CD4-positive, alpha-beta memory T cell (primary cell): Measurements from ENCODE around the gene KIRREL2. TPM values are rescaled to one million over a fixed set of nuclear protein-coding genes. Genes with fewer than 3 reads are reported as not detected.

Experiments
- polyA plus RNA-seq, 2 donors: library from polyadenylated mRNA; unstranded; fragments of 300-500 nt; fragmentation: Illumina TruSeq; gene quantifications; one replicate each; pipeline ENCODE4 v1.2.3, GENCODE V29; 2021
- total RNA-seq, 2 experiments: library from RNA; stranded (reverse); gene quantifications; one replicate each; pipeline ENCODE4 v1.2.3, GENCODE V29; 2021

The KIRREL2 gene
- total and polyA plus RNA-seq, 4 experiments from 2014 or later = 0.08 TPM; not detected in 3

Other genes starting within 250 kb of the KIRREL2 start
- 10 to 100 TPM; 28.2 to 29.3 TPM for gene HAUS5, start 244.2 kb upstream of the KIRREL2 start, total RNA-seq
- gene HAUS5, start 244.2 kb upstream of the KIRREL2 start, polyA plus RNA-seq = 1 to 10 TPM; 7.8 to 9.4 TPM
- gene RBM42, start 227.9 kb upstream of the KIRREL2 start, total RNA-seq = 10 to 100 TPM; 53.0 to 55.8 TPM
- 10 to 100 TPM; 42.9 to 61.0 TPM for gene RBM42, start 227.9 kb upstream of the KIRREL2 start, polyA plus RNA-seq
- gene ETV2, start 215.2 kb upstream of the KIRREL2 start, total RNA-seq = 1 to 10 TPM in 1 of 2 experiments, not detected in 1; 1.3 TPM
- gene ETV2, start 215.2 kb upstream of the KIRREL2 start, polyA plus RNA-seq = 1 to 10 TPM; 1.1 to 1.2 TPM
- 100 to 1,000 TPM; 212 to 250 TPM for gene COX6B1, start 208.6 kb upstream of the KIRREL2 start, total RNA-seq
- gene COX6B1, start 208.6 kb upstream of the KIRREL2 start, polyA plus RNA-seq = 100 to 1,000 TPM; 747 to 810 TPM
- gene UPK1A, start 190.4 kb upstream of the KIRREL2 start, total RNA-seq = under 1 TPM; 0.55 to 0.72 TPM
- gene UPK1A, start 190.4 kb upstream of the KIRREL2 start, polyA plus RNA-seq = not detected
- gene ZBTB32, start 152.4 kb upstream of the KIRREL2 start, total RNA-seq = under 1 TPM; 0.49 to 0.50 TPM
- gene ZBTB32, start 152.4 kb upstream of the KIRREL2 start, polyA plus RNA-seq = under 1 TPM in 1 of 2 donors, not detected in 1; 0.45 TPM
- gene KMT2B, start 138.9 kb upstream of the KIRREL2 start, total RNA-seq = 10 to 100 TPM; 83.4 to 84.3 TPM
- 1 to 10 TPM in 1 of 2 donors, not detected in 1; 2.8 TPM for gene KMT2B, start 138.9 kb upstream of the KIRREL2 start, polyA plus RNA-seq
- gene IGFLR1, start 114.5 kb upstream of the KIRREL2 start, total RNA-seq = 100 to 1,000 TPM; 119 to 124 TPM
- 10 to 100 TPM; 93.9 to 99.5 TPM for gene IGFLR1, start 114.5 kb upstream of the KIRREL2 start, polyA plus RNA-seq
- 10 to 100 TPM; 60.5 to 65.2 TPM for gene U2AF1L4, start 111.5 kb upstream of the KIRREL2 start, total RNA-seq
- gene U2AF1L4, start 111.5 kb upstream of the KIRREL2 start, polyA plus RNA-seq = 10 to 100 TPM; 48.7 to 50.9 TPM
- gene PSENEN, start 111.3 kb upstream of the KIRREL2 start, total RNA-seq = 10 to 100 TPM; 27.2 TPM
- 10 to 100 TPM; 84.6 to 89.9 TPM for gene PSENEN, start 111.3 kb upstream of the KIRREL2 start, polyA plus RNA-seq
- 10 to 100 TPM; 26.3 to 29.4 TPM for gene LIN37, start 108.3 kb upstream of the KIRREL2 start, total RNA-seq
- 10 to 100 TPM in 1 of 2 donors, 1 to 10 TPM in 1; 8.3 to 13.3 TPM for gene LIN37, start 108.3 kb upstream of the KIRREL2 start, polyA plus RNA-seq
- gene HSPB6, start 99.9 kb upstream of the KIRREL2 start, total RNA-seq = not detected
- not detected for gene HSPB6, start 99.9 kb upstream of the KIRREL2 start, polyA plus RNA-seq
- gene PROSER3, start 98.7 kb upstream of the KIRREL2 start, total RNA-seq = 10 to 100 TPM; 45.1 to 46.5 TPM
- gene PROSER3, start 98.7 kb upstream of the KIRREL2 start, polyA plus RNA-seq = 10 to 100 TPM in 1 of 2 donors, 1 to 10 TPM in 1; 2.0 to 11.8 TPM
- gene ARHGAP33, start 81.3 kb upstream of the KIRREL2 start, total RNA-seq = 10 to 100 TPM; 15.8 to 19.4 TPM
- under 1 TPM in 1 of 2 donors, not detected in 1; 0.29 TPM for gene ARHGAP33, start 81.3 kb upstream of the KIRREL2 start, polyA plus RNA-seq
- not detected for gene PRODH2, start 44.1 kb upstream of the KIRREL2 start, total RNA-seq
- gene PRODH2, start 44.1 kb upstream of the KIRREL2 start, polyA plus RNA-seq = not detected
- gene NPHS1, start 4.4 kb upstream of the KIRREL2 start, total RNA-seq = not detected
- gene NPHS1, start 4.4 kb upstream of the KIRREL2 start, polyA plus RNA-seq = not detected
- gene APLP1, start 11.7 kb downstream of the KIRREL2 start, total RNA-seq = not detected
- under 1 TPM in 1 of 2 donors, not detected in 1; 0.70 TPM for gene APLP1, start 11.7 kb downstream of the KIRREL2 start, polyA plus RNA-seq
- 10 to 100 TPM; 36.6 to 50.0 TPM for gene NFKBID, start 43.6 kb downstream of the KIRREL2 start, total RNA-seq
- 1 to 10 TPM; 1.3 to 7.1 TPM for gene NFKBID, start 43.6 kb downstream of the KIRREL2 start, polyA plus RNA-seq
- gene HCST, start 45.6 kb downstream of the KIRREL2 start, total RNA-seq = 10 to 100 TPM; 66.2 to 75.2 TPM
- 100 to 1,000 TPM; 567 to 684 TPM for gene HCST, start 45.6 kb downstream of the KIRREL2 start, polyA plus RNA-seq
- 10 to 100 TPM; 12.7 to 17.3 TPM for gene TYROBP, start 51.4 kb downstream of the KIRREL2 start, total RNA-seq
- 1 to 10 TPM; 2.3 to 2.5 TPM for gene TYROBP, start 51.4 kb downstream of the KIRREL2 start, polyA plus RNA-seq
- 10 to 100 TPM; 15.7 to 16.3 TPM for gene LRFN3, start 79.5 kb downstream of the KIRREL2 start, total RNA-seq
- 1 to 10 TPM in 1 of 2 donors, under 1 TPM in 1; 0.45 to 2.4 TPM for gene LRFN3, start 79.5 kb downstream of the KIRREL2 start, polyA plus RNA-seq
- 10 to 100 TPM; 25.7 to 25.8 TPM for gene SDHAF1, start 138.3 kb downstream of the KIRREL2 start, total RNA-seq
- gene SDHAF1, start 138.3 kb downstream of the KIRREL2 start, polyA plus RNA-seq = 10 to 100 TPM; 21.9 to 41.3 TPM
- 1 to 10 TPM; 4.8 to 5.0 TPM for gene SYNE4, start 151.9 kb downstream of the KIRREL2 start, total RNA-seq
- under 1 TPM in 1 of 2 donors, not detected in 1; 0.25 TPM for gene SYNE4, start 151.9 kb downstream of the KIRREL2 start, polyA plus RNA-seq
- gene ALKBH6, start 157.3 kb downstream of the KIRREL2 start, total RNA-seq = 10 to 100 TPM; 50.9 to 51.0 TPM
- gene ALKBH6, start 157.3 kb downstream of the KIRREL2 start, polyA plus RNA-seq = 10 to 100 TPM; 20.8 to 21.0 TPM
- gene CLIP3, start 176.0 kb downstream of the KIRREL2 start, total RNA-seq = 1 to 10 TPM; 2.4 TPM
- gene CLIP3, start 176.0 kb downstream of the KIRREL2 start, polyA plus RNA-seq = 1 to 10 TPM in 1 of 2 donors, under 1 TPM in 1; 0.37 to 1.5 TPM
- gene THAP8, start 197.4 kb downstream of the KIRREL2 start, total RNA-seq = 1 to 10 TPM; 5.1 to 7.0 TPM
- 1 to 10 TPM; 4.0 to 8.6 TPM for gene THAP8, start 197.4 kb downstream of the KIRREL2 start, polyA plus RNA-seq
- 1 to 10 TPM; 1.3 to 1.7 TPM for gene WDR62, start 198.0 kb downstream of the KIRREL2 start, total RNA-seq
- gene WDR62, start 198.0 kb downstream of the KIRREL2 start, polyA plus RNA-seq = under 1 TPM in 1 of 2 donors, not detected in 1; 0.08 TPM